B cell (primary cell): ENCODE measurements around the gene PDE11A.

Experiments
- EZH2 ChIP-seq: IDR thresholded peaks from 2 replicates; pipeline ENCODE4 v1.6.1; 2012; ENCODE audit warnings: borderline replicate concordance, low read depth, mild to moderate bottlenecking, moderate library complexity, low read length; ENCODE audit not compliant: insufficient read depth, poor library complexity, severe bottlenecking
- TF ChIP-seq, protein P1 (sequence below): fragments of 200-600 bp; IDR thresholded peaks from one replicate; pipeline ENCODE4 v1.8.0; 2022; ENCODE audit warnings: antibody characterized with exemption, mild to moderate bottlenecking

DNA sequence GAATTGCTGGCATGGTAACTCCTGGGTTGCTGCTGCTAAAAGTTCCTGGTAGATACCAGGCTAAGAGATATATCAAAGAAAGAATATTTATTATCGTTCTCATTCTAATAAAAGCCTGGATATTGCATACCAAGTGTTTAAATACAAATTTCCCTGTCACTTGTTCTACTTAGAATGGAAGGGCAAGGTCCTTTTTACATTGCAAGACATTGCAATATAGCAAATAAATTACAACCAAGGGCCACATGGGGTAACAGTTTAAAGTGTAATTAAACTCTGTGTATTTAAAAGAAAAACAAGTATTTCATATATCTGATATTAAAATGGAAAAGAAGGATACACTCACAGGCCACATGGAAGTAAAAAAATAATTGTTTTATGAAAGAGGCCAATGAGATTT is 16.2 kb downstream of the PDE11A start:
- TF ChIP-seq, protein P1, sequence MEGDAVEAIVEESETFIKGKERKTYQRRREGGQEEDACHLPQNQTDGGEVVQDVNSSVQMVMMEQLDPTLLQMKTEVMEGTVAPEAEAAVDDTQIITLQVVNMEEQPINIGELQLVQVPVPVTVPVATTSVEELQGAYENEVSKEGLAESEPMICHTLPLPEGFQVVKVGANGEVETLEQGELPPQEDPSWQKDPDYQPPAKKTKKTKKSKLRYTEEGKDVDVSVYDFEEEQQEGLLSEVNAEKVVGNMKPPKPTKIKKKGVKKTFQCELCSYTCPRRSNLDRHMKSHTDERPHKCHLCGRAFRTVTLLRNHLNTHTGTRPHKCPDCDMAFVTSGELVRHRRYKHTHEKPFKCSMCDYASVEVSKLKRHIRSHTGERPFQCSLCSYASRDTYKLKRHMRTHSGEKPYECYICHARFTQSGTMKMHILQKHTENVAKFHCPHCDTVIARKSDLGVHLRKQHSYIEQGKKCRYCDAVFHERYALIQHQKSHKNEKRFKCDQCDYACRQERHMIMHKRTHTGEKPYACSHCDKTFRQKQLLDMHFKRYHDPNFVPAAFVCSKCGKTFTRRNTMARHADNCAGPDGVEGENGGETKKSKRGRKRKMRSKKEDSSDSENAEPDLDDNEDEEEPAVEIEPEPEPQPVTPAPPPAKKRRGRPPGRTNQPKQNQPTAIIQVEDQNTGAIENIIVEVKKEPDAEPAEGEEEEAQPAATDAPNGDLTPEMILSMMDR = no peak
- no peak for TF ChIP-seq EZH2
